ENCODE results near the gene GRM7. TPM values are rescaled to one million over a fixed set of nuclear protein-coding genes. Genes with fewer than 3 reads are reported as not detected.

The GRM7 gene
- total RNA-seq, 1 donor from 2014 or later: 1.5 TPM

- TF ChIP-seq CTCF (conservative IDR thresholded peaks at IDR 0.05): no peak
- no peak for DNase-seq (ENCODE audit: low read depth, low spot score)
- H3K36me3 Mint-ChIP-seq (ENCODE audit: low read depth): no peaks in the 10 kb centered on the region
- H3K27ac Mint-ChIP-seq (ENCODE audit: unreplicated experiment): no peak overlapping the region
- no peaks in the 10 kb centered on the region for H3K27me3 Mint-ChIP-seq (ENCODE audit: low read depth)
- no peaks in the 10 kb centered on the region for H3K4me1 Mint-ChIP-seq
- H3K4me3 Mint-ChIP-seq: no peak overlapping the region
- peaks cover 2% of the 10 kb centered on the region for H3K9me3 Mint-ChIP-seq
Measured at GRCh38 chr3:7456386-7456785, 595.5 kb downstream of the GRM7 start.

- Mint-ChIP-seq H3K4me3 (no peak overlapping the region), H3K9me3 (peaks cover 9% of the 10 kb centered on the region), H3K27me3 (ENCODE audit: low read depth) (no peaks in the 10 kb centered on the region), H3K36me3 (ENCODE audit: low read depth) (no peaks in the 10 kb centered on the region), H3K4me1 (no peaks in the 10 kb centered on the region), H3K27ac (ENCODE audit: unreplicated experiment) (no peak overlapping the region)
- no peak for DNase-seq (ENCODE audit: low read depth, low spot score)
- no peak for TF ChIP-seq CTCF (conservative IDR thresholded peaks at IDR 0.05)
Measured at GRCh38 chr3:7461202-7461825, 600.4 kb downstream of the GRM7 start.

GRCh38 chr3:7469866-7470265, 609.0 kb downstream of the GRM7 start:
- Mint-ChIP-seq H3K36me3 (ENCODE audit: low read depth) (no peaks in the 10 kb centered on the region), H3K4me3 (no peak overlapping the region), H3K27ac (ENCODE audit: unreplicated experiment) (no peak overlapping the region), H3K4me1 (no peaks in the 10 kb centered on the region), H3K9me3 (peaks cover 3% of the 10 kb centered on the region), H3K27me3 (ENCODE audit: low read depth) (no peaks in the 10 kb centered on the region)
- TF ChIP-seq CTCF (conservative IDR thresholded peaks at IDR 0.05): no peak
- DNase-seq (ENCODE audit: low read depth, low spot score): no peak

DNA sequence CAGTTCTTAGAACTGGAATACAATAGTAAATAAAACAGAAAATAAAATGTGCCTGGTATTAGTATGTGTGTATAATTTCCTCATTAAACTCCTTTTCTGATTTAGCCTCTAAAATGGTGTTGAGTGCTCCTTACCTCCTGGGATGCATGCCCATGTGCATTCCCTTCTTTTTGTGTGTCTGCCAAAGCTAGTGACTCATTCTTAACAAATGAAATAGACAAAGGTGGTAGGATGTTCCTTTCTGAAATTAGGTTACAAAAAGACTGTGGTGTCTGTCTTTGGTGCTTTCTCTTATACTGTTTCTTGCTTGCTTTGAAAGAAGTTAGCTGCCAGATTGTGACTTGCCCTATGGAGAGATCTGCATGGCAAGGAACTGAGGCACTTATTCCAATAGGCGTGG, 623.7 kb downstream of the GRM7 start:
- H3K4me1 Mint-ChIP-seq: peaks cover 5% of the 10 kb centered on the region
- H3K27ac Mint-ChIP-seq (ENCODE audit: unreplicated experiment): no peak overlapping the region
- H3K27me3 Mint-ChIP-seq (ENCODE audit: low read depth): no peaks in the 10 kb centered on the region
- peaks cover 3% of the 10 kb centered on the region for H3K36me3 Mint-ChIP-seq (ENCODE audit: low read depth)
- peaks cover 6% of the 10 kb centered on the region for H3K9me3 Mint-ChIP-seq
- TF ChIP-seq CTCF (conservative IDR thresholded peaks at IDR 0.05): no peak
- H3K4me3 Mint-ChIP-seq: no peak overlapping the region
- DNase-seq (ENCODE audit: low read depth, low spot score): no peak

GRCh38 chr3:7487763-7488162, 626.8 kb downstream of the GRM7 start:
- no peak for TF ChIP-seq CTCF (conservative IDR thresholded peaks at IDR 0.05)
- peaks cover 6% of the 10 kb centered on the region for H3K9me3 Mint-ChIP-seq
- peaks cover 5% of the 10 kb centered on the region for H3K4me1 Mint-ChIP-seq
- H3K4me3 Mint-ChIP-seq: no peak overlapping the region
- DNase-seq (ENCODE audit: low read depth, low spot score): no peak
- no peak overlapping the region for H3K27ac Mint-ChIP-seq (ENCODE audit: unreplicated experiment)
- no peaks in the 10 kb centered on the region for H3K27me3 Mint-ChIP-seq (ENCODE audit: low read depth)
- H3K36me3 Mint-ChIP-seq (ENCODE audit: low read depth): peaks cover 3% of the 10 kb centered on the region

Measured in neural crest cell (in vitro differentiated cells).